Measurements from ENCODE around the gene ARSB.
"Not testable (repeated sequence)": the region's sequence is repeated elsewhere in the genome, so short reads cannot be mapped to it uniquely, and the experiment has no call there.

Gene ARSB

GRCh38 chr5:78771260-78772205 lies 213.6 kb downstream of the ARSB start:
- DNase-seq: no peak

DNA sequence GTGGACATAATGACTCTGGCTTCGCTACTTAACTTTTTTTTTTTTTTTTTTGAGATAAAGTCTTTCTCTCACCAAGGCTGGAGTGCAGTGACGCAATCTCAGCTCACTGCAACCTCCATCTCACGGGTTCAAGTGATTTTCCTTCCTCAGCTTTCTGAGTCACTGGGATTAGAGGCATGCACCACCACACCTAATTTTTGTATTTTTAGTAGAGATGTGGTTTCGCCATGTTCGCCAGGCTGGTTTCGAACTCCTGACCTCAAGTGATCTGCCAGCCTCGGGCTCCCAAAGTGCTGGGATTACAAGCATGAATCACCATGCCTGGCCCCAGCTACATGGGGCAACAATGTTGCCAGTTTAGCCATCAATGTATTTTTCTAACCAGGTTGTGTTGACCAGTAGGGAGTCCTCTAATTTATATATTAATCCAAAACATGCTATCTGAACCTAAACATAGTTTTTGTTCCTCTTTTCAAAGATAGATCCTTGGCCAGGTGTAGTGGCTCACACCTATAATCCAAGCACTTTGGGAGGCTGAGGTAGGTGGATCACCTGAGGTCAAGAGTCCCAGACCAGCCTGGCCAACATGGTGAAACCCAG lies 216.2 kb downstream of the ARSB start:
- no peak for DNase-seq

GRCh38 chr5:78766412-78766762 lies 218.7 kb downstream of the ARSB start:
- DNase-seq: no peak

GRCh38 chr5:78765756-78766411 lies 219.2 kb downstream of the ARSB start:
- no peak for DNase-seq

GRCh38 chr5:78765116-78765515 lies 220.0 kb downstream of the ARSB start:
- no peak for DNase-seq

- DNase-seq: no peak
Measured at GRCh38 chr5:78763659-78764189, 221.4 kb downstream of the ARSB start.

DNA sequence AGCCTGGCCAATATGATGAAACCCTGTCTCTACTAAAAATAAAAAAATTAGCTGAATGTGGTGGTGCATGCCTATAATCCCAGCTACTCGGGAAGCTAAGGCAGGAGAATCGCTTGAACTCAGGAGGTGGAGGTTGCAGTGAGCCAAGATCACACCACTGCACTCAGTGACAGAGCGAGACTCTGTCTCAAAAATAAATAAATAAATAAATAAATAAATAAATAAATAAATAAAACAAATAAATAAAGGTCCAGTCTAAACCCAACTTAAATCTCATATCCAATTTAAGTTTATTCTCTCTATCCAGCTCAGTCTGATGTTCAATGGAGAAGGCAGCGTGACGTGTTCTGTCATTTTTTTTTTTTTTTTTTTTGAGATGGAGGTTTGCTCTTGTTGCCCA lies 222.4 kb downstream of the ARSB start:
- not testable (repeated sequence) for DNase-seq

GRCh38 chr5:78761840-78762239 lies 223.3 kb downstream of the ARSB start:
- no peak for DNase-seq

DNA sequence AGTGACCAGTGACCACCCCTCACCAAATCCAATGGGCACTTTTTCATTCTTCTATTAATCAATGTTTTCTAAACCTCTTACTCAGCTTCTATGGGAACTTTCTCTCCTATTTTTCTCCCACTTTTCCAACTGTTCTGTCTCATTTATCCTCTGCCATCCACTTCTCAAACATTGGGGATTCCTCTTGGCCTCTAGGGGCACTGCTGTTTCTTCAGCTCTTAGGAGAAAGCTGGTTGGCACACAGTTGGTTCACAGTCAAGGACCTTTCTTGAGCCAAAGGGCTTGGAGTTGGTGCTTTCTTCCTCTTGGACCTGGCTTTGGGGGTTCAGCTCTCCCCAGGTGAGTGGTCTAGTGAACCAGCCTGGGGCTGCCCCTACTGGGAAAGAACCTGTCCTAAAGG lies 224.3 kb downstream of the ARSB start:
- no peak for DNase-seq

DNA sequence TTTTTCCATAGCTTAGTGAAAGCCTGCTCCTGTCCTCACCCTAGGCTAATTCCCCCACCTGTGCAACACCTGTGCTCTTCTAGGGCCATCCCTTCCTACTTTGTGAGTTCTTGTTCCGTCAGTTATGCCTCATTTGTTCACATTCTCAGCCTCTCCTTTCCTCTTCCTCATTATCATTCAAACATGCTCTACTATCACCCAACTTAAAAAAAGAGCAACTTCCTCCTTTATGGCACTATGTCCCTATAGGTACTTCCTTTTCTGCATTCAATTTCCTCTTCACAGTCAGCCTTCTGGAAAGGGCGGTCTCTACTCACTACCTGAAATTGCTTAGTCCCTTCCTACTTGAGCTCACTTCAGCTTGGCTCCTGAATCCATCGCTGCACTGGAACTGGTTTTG lies 224.7 kb downstream of the ARSB start:
- DNase-seq: no peak

- no peak for DNase-seq
Measured at GRCh38 chr5:78758169-78758839, 226.8 kb downstream of the ARSB start.

DNA sequence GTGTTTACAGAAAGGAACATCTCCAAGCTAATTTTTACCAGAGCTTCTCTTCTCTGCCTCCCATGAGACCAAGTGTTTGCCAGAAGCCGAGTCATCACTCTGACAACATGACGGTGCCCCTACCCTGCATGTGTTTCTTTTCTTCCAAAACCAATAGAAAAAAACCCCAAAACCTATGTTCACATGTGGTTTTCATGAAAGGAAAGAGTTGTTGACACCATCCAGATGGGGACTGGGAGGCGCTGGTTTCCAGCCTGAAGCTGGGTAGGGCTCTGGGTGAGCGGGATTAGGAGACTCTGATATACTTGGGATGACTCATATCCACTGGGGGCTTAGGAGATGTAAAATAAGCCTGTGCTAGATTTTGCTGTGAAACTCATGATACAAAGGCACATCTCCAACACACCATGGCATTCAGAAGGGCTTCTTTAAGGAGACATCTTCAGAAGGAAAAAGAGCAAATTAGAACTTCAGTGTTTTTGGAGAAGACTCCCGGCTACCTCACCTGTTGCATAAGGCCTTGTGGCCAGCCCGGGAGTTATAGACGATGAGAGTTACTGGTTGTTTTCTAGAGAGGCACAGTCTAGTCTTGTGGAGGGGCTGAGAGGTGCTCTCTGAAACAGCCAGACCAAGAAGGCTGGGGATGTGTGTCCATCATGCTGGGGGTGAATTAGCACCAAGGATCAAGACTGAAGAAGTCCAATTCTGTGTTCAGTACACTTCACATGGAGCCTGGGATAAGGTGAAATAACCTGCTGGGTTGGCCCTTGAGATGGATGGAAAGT lies 227.6 kb downstream of the ARSB start:
- DNase-seq: no peak

GRCh38 chr5:78756858-78757257 lies 228.3 kb downstream of the ARSB start:
- DNase-seq: no peak

DNA sequence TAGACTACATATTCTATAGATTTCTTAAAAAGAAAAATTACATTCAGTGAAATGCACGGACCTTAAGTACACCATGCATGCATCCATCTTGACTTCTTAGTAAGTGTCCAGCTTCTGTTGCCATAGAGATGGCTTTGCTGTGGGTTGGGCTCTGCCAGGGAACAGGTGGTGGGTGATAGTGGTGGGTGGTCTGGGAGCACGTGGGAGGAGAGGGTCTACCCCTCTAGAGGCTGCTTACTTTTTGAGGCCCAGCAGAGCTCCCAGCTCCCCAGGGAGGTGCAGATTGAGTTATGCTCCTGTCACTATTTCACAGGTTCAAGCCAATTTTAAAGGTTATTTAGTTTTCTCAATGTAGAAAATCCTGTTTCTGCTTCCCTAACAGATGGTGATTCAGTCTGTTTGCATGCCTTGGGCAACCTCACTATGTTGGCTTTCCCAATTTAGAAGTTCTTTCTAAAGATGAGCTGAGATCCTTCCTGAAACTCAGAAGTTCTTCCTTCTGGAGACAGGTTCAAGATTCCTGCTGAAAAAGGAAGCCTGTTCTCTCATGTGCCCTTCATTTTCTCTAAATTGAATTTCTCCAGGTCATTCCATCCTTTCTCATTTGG lies 229.2 kb downstream of the ARSB start:
- no peak for DNase-seq

DNA sequence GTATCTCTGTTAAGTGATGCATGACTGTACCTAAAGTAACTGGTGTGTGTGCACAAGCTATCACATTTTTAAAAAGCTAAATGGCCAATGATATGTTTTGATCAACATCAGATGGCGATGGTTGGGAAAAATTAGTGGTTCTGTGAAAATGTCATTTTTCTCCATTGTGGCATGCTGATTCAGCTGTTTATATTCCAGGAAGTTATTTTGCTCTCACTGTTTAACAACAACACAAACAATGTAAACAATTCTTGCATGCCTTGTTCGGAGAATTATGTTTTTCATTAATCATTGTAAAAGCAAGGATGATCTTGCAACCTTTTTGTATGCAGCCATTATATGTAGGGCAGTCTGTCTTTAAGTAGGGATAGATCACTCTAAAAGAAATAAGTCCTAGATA lies 230.5 kb downstream of the ARSB start:
- no peak for DNase-seq

DNA sequence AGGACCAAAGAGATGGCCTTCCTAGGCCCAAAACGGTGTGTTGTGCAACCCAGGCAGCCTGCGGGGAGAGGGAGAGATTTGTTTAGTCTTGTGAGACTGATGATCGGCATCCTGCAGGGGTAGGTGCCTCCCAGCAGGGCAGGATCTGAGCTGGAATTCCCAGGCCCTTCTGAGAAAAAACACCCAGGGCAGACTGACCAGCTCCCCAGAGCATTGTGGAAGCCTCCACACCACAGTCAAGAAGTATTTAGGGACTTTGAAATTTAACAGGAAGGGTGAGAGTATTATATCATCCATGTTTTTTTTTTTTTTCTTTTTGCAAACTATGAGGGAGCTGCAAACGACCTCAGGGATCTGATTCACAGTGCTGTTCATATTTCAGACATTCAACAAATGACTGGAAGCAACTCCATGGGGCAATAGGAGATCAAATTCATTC lies 232.0 kb downstream of the ARSB start:
- DNase-seq: no peak

GRCh38 chr5:78751872-78752271 lies 233.2 kb downstream of the ARSB start:
- DNase-seq: no peak

DNA sequence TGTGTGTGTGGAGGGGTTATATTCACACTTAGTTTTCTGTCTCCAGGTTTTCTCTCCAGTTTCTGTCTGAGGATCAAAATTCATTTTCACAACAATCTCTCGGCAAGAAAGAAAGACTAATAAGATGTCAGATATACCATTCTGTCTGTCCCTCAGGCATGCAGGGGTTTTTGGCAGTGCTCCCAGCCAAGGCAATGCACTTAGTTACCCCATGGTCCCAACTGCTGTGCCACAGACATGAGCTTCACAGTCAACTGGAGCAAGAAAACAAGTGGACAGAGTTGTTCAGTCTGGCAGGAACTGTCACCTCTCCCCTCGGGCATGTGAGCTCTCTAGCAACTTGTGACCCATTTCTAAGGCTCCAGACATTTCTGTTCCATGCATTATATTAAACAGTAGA lies 234.8 kb downstream of the ARSB start:
- DNase-seq: no peak

- no peak for DNase-seq
Measured at GRCh38 chr5:78747705-78748359, 237.3 kb downstream of the ARSB start.

DNA sequence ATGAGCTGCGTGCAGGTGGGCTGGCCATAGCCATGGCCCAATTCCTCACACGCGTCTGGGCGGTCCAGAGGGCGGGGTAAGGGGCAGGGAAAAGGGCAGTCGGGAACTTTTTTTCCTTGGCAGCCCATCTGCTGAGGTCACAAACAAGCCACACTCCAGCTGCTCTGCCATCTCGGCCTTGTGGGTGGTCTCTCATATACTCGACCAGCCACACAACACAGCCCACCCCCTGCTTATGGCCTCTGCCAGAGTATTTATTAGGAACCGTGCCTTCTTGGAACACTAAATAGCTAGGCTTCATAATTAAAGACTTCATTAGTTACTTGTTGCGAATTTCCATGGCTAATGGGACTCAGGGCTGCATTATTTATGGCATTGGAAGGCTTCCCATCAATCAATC lies 238.1 kb downstream of the ARSB start:
- DNase-seq: no peak

All from NCI-H510A (cell line).